WERI-Rb-1 (cell line): Measurements from ENCODE around the gene SRSF9.

ENCODE experiments used
- DNase-seq: peaks from one replicate; pipeline ENCODE4 v3.0.0-alpha.2; 2020
- H3K27ac ChIP-seq: fragments of 250-450 bp; sonication (Bioruptor Pico); 2 replicates; pipeline ENCODE4 v1.5.1; 2020; ENCODE audit warnings: mild to moderate bottlenecking, moderate library complexity
- H3K27me3 ChIP-seq: fragments of 250-450 bp; sonication (Bioruptor Pico); 2 replicates; pipeline ENCODE4 v1.5.1; 2021; ENCODE audit warnings: mild to moderate bottlenecking, low read depth, moderate library complexity; ENCODE audit not compliant: insufficient read depth, severe bottlenecking
- H3K36me3 ChIP-seq: fragments of 250-450 bp; sonication (Bioruptor Pico); 2 replicates; pipeline ENCODE4 v1.5.1; 2020; ENCODE audit warnings: mild to moderate bottlenecking, moderate library complexity
- H3K4me3 ChIP-seq: 2 replicates; pipeline ENCODE4 v1.5.1; 2011; ENCODE audit warnings: low read depth, mild to moderate bottlenecking, control low read depth, low read length
- H3K9me3 ChIP-seq: fragments of 250-450 bp; sonication (Bioruptor Pico); 2 replicates; pipeline ENCODE4 v1.5.1; 2021; ENCODE audit warnings: mild to moderate bottlenecking, moderate library complexity; ENCODE audit not compliant: severe bottlenecking
- TF ChIP-seq, protein P1 (sequence below): IDR thresholded peaks from 2 replicates; pipeline ENCODE4 v1.5.1; 2011; ENCODE audit warnings: low read depth, mild to moderate bottlenecking, control low read depth, inconsistent platforms, low read length

Gene SRSF9

DNA sequence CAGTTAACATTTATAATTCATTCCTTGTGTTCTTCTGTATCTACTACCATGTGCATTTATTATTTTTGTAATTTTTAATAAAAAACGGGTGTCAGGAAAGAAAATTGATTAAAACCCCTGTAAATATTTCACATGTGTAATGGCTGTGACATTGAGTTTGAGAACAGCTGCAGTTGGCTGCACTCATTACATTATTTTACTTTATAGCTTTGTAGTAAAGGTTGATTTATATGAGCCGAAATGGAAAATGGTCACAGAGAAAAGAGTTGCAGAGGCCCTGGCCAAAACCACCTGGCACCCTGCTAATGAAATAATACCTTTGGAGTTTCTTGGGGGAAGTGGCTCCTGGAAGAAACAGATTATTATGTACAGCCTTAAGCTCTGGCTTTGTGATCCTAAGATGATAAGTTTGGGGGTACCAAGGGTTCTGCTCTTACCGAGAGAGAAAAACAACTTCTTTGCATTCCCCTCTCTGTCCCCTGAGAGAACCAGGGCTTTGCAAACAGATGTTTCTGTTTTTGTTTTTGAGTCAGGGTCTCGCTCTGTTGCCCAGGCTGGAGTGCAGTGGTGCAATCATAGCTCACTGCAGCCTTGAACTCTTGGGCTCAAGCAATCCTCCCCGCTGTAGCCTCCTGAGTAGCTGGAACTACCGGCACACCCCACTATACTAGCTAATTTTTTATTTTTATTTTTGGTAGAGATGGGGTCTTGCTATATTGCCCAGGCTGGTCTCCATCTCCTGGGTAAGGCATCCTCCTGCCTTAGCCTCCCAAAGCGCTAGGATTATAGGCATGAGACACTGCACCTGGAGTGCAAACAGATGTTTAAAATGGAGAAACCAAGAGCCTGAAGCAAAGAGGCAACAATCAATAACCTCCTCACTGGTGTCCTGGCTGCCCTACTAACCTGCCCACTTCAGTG lies 16.7 kb upstream of the SRSF9 start:
- H3K27ac ChIP-seq: no peak overlapping the region
- H3K9me3 ChIP-seq: no peaks in the 10 kb centered on the region
- TF ChIP-seq, protein P1, sequence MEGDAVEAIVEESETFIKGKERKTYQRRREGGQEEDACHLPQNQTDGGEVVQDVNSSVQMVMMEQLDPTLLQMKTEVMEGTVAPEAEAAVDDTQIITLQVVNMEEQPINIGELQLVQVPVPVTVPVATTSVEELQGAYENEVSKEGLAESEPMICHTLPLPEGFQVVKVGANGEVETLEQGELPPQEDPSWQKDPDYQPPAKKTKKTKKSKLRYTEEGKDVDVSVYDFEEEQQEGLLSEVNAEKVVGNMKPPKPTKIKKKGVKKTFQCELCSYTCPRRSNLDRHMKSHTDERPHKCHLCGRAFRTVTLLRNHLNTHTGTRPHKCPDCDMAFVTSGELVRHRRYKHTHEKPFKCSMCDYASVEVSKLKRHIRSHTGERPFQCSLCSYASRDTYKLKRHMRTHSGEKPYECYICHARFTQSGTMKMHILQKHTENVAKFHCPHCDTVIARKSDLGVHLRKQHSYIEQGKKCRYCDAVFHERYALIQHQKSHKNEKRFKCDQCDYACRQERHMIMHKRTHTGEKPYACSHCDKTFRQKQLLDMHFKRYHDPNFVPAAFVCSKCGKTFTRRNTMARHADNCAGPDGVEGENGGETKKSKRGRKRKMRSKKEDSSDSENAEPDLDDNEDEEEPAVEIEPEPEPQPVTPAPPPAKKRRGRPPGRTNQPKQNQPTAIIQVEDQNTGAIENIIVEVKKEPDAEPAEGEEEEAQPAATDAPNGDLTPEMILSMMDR: no peak
- no peaks in the 10 kb centered on the region for H3K27me3 ChIP-seq
- no peak for DNase-seq
- no peak overlapping the region for H3K4me3 ChIP-seq
- H3K36me3 ChIP-seq: peaks cover 10% of the 10 kb centered on the region

DNA sequence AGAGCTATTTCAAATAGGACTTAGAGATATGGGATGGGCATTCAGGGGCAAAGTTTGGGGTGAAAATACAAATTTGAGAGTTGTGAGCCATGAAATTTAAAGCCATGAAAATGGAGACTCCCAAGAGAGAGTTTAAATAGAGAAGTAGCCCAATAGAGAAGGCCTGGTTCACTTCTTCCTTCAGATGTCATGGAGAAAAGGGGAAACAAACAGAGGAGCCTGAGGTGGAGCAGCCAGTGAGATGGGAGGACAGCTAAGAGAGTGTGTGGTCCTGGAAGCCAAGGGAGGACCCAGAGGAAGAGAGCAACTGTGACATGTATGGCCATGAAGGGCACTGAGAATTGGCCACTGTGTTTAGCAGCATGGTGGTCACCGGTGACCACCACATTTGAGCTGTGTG lies 14.1 kb upstream of the SRSF9 start:
- no peak overlapping the region for H3K4me3 ChIP-seq
- no peak overlapping the region for H3K27ac ChIP-seq
- TF ChIP-seq, protein P1: no peak
- no peaks in the 10 kb centered on the region for H3K9me3 ChIP-seq
- no peaks in the 10 kb centered on the region for H3K27me3 ChIP-seq
- DNase-seq: no peak
- H3K36me3 ChIP-seq: no peaks in the 10 kb centered on the region; the same call in none of the 2 replicates

DNA sequence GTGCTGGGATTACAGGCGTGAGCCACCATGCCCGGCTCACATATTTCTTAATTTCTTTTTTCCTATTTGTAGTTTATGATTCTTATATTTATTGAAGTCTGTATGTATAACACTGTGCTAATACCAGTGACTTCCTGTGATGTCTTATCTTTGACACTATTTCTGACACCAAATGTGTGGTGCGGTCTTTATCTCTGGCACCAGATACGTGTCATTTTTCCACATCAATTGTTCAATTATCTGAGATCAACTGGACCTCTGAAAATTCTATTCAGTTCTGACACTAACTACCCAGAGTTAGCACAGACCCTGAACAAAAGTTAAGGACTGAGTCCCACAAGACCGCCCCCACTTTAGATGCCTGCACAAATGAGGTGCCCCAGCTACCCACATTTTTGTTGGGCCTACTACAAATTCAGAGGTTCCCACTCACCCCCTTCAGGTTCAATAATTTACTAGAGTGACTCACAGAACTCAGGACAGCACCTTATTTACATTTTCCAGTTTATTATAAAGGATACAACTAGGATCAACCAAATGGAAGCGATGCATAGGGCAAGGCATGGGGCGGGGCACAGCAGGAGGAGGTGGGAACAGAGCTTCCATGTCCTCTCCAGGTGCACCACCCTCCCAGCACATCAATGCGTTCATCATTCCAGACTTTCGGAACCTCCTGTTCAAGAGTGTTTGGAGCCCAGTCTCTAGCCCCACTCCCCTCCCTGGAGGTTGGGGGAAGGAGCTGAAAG lies 11.6 kb upstream of the SRSF9 start:
- Histone ChIP-seq H3K9me3 (no peaks in the 10 kb centered on the region), H3K36me3 (no peaks in the 10 kb centered on the region; the same call in none of the 2 replicates), H3K27me3 (no peaks in the 10 kb centered on the region), H3K4me3 (no peak overlapping the region), H3K27ac (no peak overlapping the region)
- TF ChIP-seq, protein P1: no peak
- DNase-seq: no peak

DNA sequence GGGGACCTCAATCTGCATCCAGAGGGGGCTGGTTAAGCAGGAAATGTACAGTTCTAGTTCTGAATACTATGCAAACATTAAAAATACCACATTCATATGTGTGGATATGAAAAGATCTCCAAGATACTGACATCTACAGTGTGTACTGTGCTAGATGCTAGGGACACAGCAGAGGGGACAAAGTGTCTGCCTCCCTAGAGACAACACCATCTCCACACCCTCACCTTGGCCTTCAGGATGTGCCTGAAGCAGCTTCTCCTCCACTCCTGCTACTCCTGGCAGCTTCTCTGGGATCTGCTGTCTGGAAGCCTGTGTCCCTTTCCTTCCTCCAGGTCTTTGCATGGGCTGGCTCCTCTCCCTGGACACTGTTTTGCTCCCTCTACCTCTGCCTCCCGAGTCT lies 10.7 kb upstream of the SRSF9 start:
- DNase-seq: no peak
- Histone ChIP-seq H3K4me3 (no peak overlapping the region), H3K9me3 (no peaks in the 10 kb centered on the region), H3K27me3 (no peaks in the 10 kb centered on the region), H3K27ac (no peak overlapping the region), H3K36me3 (no peaks in the 10 kb centered on the region; the same call in 1 of the 2 replicates)
- TF ChIP-seq, protein P1: no peak

DNA sequence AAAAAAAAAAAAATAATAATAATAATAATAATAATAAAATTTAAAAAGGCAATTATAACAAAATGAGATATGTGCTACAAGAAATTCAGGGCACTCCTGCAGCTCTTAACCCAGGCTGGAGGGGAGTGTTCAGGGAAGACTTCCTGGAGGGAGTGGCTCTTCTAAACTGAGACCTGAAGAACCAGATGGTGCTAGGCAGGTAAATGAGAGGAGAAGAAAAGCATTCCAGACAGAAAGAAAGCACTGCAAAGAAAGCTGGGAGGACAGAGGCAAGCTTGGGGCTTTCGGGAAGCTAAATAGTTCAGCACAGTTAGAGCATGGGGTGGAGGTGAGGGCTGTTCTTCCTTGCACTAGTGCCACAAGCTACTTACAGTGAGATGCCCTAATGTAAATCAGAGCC lies 9.9 kb upstream of the SRSF9 start:
- no peaks in the 10 kb centered on the region for H3K9me3 ChIP-seq
- H3K27me3 ChIP-seq: no peaks in the 10 kb centered on the region
- TF ChIP-seq, protein P1: no peak
- no peak for DNase-seq
- H3K36me3 ChIP-seq: no peaks in the 10 kb centered on the region; the same call in 1 of the 2 replicates
- H3K4me3 ChIP-seq: no peak overlapping the region
- no peak overlapping the region for H3K27ac ChIP-seq
